Stimulated activated CD4-positive, alpha-beta T cell treated with anti-CD3 and anti-CD28 coated beads, TNF-alpha, amount 100 ng/mL, for 4 hours (primary cell): ENCODE results near the gene PPM1A.

Source experiments
- DNase-seq, 3 experiments: peaks; one replicate each; pipeline ENCODE4 v3.0.0-alpha.2; 2020; ENCODE audit warnings: low read depth in 3 of 3

The PPM1A gene

GRCh38 chr14:60266021-60266937, 17.3 kb downstream of the PPM1A start:
- DNase-seq = no peak

GRCh38 chr14:60272177-60272576, 23.2 kb downstream of the PPM1A start:
- DNase-seq = no peak

GRCh38 chr14:60273956-60274355, 24.9 kb downstream of the PPM1A start:
- no peak for DNase-seq

- DNase-seq = no peak
These were observed 25.4 kb downstream of the PPM1A start for GRCh38 chr14:60274448-60274847.

- DNase-seq = no peak
These were observed 26.9 kb downstream of the PPM1A start for GRCh38 chr14:60275932-60276331.

- no peak for DNase-seq
These were observed 27.3 kb downstream of the PPM1A start for GRCh38 chr14:60276347-60276746.

- no peak for DNase-seq
These were observed 28.7 kb downstream of the PPM1A start for GRCh38 chr14:60277605-60278190.

- DNase-seq = no peak
These were observed 29.3 kb downstream of the PPM1A start for GRCh38 chr14:60278350-60278749.

- no peak for DNase-seq
These were observed 38.4 kb downstream of the PPM1A start for GRCh38 chr14:60287452-60287851.

- DNase-seq = no peak
These were observed 39.3 kb downstream of the PPM1A start for GRCh38 chr14:60288279-60288678.

GRCh38 chr14:60294411-60295069, 45.5 kb downstream of the PPM1A start:
- no peak for DNase-seq

- no peak for DNase-seq
These were observed 51.0 kb downstream of the PPM1A start for GRCh38 chr14:60300019-60300418.

- DNase-seq = no peak
These were observed 52.7 kb downstream of the PPM1A start for GRCh38 chr14:60301685-60302084.

- no peak for DNase-seq
These were observed 53.6 kb downstream of the PPM1A start for GRCh38 chr14:60302663-60303062.

- no peak for DNase-seq
These were observed 54.7 kb downstream of the PPM1A start for GRCh38 chr14:60303745-60304144.

GRCh38 chr14:60304509-60304908, 55.5 kb downstream of the PPM1A start:
- DNase-seq = no peak

GRCh38 chr14:60309867-60310552, 61.0 kb downstream of the PPM1A start:
- DNase-seq = no peak

GRCh38 chr14:60311417-60311816, 62.4 kb downstream of the PPM1A start:
- DNase-seq = no peak

- DNase-seq = no peak
These were observed 64.1 kb downstream of the PPM1A start for GRCh38 chr14:60313093-60313492.

- no peak for DNase-seq
These were observed 66.4 kb downstream of the PPM1A start for GRCh38 chr14:60315196-60315990.

GRCh38 chr14:60317609-60318008, 68.6 kb downstream of the PPM1A start:
- no peak for DNase-seq
